Pons (tissue), 1 donor: ENCODE results near the gene KDF1.
A peak's percentile ranks its signal among the peaks of the same experiment; 100 is the strongest.

ENCODE experiments used
- DNase-seq: peaks from one replicate; pipeline ENCODE4 v3.0.0-alpha.2; 2016; ENCODE audit warnings: low spot score

The KDF1 gene, protein sequence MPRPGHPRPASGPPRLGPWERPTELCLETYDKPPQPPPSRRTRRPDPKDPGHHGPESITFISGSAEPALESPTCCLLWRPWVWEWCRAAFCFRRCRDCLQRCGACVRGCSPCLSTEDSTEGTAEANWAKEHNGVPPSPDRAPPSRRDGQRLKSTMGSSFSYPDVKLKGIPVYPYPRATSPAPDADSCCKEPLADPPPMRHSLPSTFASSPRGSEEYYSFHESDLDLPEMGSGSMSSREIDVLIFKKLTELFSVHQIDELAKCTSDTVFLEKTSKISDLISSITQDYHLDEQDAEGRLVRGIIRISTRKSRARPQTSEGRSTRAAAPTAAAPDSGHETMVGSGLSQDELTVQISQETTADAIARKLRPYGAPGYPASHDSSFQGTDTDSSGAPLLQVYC

GRCh38 chr1:26959722-26960624 is at the start of gene KDF1:
Gene KDF1 (minus strand): TSS chr1:26960468. CDS start chr1:26952380, 8,088 bp downstream.
- DNase-seq, result no peak

- DNase-seq, result no peak
Measured at GRCh38 chr1:27009601-27010197, 49.4 kb upstream of the KDF1 start.

- DNase-seq, result no peak
Measured at GRCh38 chr1:27007909-27008582, 47.8 kb upstream of the KDF1 start.

- DNase-seq, result no peak
Measured at GRCh38 chr1:27006683-27007082, 46.4 kb upstream of the KDF1 start.

- DNase-seq, result no peak
Measured at GRCh38 chr1:27005648-27006496, 45.6 kb upstream of the KDF1 start.

GRCh38 chr1:27005166-27005530 is 44.9 kb upstream of the KDF1 start:
- DNase-seq, result no peak

DNA sequence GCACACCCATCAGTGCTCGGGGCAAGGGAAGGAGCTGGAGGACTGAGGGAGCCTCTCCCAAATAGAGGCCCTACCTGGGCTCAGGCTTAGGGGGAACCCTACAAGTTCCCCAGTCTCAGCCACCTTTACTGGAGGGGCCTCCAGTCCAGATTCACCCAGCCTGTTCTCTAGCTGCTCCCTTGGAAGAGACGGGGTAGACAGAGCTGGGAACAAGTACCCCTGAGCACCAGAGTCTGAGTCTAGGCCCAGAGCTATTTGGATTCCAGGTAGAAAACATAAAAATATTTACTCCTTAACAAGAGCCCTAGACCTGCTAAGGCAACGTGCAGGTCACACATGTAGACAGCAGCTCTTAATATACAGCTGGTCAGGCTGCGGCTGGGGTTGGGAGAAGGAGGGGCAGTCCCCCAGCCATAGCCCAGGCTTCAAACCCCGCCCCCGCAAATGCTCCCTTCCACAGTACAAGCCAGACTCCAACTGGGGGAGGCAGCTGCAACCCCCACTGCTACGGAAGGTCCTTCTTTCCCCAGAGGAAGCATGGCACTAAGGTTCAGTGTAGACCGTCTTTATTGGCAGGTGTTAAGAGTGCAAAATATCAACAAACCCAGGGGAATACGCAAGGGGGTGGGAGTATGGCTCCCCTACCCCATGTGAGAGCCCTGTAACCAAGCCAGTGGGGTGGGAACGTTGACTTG is 44.4 kb upstream of the KDF1 start:
- DNase-seq, result no peak

GRCh38 chr1:27003745-27004470 is 43.6 kb upstream of the KDF1 start:
- DNase-seq, result no peak

- peak; percentile 86 for DNase-seq
Measured at GRCh38 chr1:27001570-27002360, 41.5 kb upstream of the KDF1 start.

DNA sequence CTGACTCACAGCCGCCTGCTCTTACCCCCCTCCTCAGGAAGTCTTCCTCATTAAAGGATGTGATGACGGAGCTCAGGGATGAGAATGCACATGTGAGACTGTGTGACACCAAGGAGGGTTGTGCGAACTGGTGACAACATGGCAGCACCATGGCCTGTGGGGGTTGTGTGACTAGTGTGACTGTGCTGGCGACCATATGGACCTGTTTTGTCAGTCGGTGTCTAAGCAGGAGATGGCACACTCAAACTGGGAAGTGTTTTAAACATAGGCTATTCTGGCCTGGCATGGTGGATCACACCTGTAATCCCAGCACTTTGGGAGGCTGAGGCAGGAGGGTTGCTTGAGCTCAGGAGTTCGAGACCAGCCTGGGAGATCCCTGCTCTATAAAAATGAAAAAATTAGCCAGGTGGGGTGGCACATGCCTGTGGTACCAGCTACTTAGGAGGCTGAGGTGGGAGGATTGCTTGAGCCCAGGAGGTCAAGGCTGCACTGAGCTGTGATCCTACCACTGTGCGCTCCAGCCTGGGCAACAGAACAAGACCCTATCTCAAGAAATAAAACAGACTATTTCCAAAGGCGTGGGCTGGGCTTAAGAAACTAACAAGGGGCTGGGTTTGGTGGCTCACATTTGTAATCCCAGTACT is 40.7 kb upstream of the KDF1 start:
- DNase-seq, result no peak

GRCh38 chr1:27000090-27000816 is 40.0 kb upstream of the KDF1 start:
- DNase-seq, result no peak

DNA sequence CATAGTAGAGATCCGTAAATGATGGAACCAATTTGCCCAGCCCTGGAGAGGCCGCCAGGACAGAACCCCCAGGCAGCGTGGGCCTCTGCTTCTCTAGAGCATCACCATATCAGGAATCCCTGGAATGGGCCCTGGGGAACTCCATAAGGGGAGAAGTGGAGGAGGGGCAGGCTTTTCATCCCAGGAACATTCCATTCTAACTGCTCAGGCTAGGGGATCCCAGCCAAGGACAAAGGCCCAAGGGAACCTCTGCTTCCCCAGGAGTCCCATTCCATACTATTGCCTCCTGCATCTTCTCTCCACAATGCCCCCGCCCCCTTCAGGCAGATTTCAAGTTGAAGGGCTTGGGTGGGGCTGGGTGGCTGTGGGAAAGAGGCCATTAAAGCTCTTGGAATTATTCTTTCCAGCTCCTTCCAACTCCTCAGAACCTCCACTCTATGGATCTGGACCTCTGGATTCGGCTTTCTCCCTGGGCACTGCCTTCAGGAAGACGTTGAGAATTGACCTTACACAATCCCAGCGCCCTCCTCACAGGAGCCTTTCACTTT is 39.2 kb upstream of the KDF1 start:
- no peak for DNase-seq

DNA sequence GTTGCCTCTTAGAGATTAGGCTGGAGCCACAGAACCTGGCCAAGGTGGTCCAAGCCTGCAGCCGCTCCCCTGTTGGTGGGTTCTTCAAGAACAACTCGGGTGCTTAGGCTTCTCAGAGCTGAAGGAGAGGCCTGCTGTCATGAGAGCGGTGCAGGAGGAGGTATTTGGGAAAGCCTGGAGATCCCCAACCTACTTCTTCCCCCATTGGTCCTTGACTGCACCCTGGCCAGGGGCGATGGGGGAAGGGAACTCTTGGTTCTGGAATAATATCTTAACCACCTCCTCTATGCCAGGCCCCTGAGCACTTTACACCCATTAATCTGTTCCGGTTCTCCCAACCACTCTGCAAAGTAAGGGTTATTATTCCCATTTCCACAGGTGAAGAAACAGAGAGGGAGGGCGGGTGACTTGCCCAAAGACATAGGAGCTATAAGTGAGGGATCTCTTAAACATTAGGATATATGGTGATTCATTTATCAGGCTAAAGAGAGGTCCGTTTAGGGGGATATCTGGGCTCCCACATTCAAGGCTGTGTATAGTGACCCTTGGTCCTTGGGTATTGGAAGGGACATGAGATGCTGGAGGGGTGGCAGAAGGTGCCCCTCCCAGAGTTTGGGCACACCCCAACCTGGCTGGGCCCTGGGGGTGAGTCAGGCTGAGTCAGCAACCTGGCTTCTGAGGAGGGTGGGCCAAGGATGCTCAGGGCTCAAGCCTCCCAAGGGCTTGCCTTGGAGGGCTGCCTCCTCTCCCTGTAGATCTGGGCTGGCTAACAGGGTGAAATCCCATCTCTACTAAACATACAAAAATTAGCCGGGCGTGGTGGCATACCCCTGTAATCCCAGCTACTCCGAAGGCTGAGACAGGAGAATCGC is 38.4 kb upstream of the KDF1 start:
- no peak for DNase-seq

DNA sequence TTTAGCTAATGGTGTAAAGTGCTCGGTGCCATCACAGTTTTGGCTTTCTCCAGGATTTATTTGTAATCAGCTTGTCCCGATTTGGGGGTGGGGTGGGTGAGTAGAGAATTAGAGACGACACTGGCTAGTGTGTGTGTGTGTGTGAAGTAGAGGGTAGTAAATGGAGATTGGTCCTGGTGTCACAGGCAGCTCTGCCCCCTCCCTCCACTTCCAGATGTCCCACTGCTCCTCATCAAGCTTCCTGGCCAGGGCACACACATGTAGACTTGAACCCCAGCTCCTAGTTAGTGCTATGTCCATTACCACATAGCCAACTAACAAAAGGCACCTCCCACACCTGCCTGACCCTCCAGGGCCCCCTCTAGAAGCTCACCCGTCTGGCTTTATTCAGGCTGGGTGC is 36.4 kb upstream of the KDF1 start:
- DNase-seq, result no peak

GRCh38 chr1:26996024-26996423 is 35.8 kb upstream of the KDF1 start:
- no peak for DNase-seq

DNA sequence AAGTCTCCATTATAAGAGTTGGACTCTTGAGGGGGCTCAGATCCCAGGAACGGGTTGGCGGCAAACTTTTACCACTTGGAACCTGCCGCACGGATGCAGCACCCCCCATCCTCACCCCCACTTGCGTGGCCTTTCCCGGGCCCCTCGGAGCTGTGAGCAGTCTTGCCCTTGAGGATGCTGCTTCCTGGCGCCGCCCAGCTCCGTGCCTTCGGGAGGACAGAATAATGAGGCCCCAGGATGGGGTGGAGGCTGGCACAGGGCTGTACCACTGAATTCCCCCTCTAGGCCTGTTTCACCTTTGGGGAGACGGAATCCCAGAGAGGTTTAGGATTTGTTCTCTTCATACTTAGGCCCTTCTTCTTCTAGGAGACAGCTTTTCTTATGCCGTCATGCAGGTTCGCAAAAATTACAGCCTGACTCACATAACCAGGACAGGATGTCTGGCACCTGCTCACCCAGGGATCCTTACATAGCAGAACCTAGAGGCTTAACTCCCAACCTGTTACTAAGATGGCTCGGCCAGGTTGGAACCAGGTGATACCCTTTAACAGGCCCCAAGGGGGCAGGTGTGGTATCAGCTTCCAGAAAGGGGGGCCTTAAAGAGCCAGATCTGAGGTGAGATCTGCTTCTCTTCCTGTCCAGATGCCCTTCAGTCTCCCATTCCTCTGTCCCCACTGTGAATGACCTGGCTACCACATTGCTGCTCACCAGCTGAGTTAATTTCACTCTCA is 34.7 kb upstream of the KDF1 start:
- DNase-seq, result no peak
